Measurements from ENCODE around the gene GRXCR2.
A peak's percentile ranks its signal among the peaks of the same experiment; 100 is the strongest.

DNA sequence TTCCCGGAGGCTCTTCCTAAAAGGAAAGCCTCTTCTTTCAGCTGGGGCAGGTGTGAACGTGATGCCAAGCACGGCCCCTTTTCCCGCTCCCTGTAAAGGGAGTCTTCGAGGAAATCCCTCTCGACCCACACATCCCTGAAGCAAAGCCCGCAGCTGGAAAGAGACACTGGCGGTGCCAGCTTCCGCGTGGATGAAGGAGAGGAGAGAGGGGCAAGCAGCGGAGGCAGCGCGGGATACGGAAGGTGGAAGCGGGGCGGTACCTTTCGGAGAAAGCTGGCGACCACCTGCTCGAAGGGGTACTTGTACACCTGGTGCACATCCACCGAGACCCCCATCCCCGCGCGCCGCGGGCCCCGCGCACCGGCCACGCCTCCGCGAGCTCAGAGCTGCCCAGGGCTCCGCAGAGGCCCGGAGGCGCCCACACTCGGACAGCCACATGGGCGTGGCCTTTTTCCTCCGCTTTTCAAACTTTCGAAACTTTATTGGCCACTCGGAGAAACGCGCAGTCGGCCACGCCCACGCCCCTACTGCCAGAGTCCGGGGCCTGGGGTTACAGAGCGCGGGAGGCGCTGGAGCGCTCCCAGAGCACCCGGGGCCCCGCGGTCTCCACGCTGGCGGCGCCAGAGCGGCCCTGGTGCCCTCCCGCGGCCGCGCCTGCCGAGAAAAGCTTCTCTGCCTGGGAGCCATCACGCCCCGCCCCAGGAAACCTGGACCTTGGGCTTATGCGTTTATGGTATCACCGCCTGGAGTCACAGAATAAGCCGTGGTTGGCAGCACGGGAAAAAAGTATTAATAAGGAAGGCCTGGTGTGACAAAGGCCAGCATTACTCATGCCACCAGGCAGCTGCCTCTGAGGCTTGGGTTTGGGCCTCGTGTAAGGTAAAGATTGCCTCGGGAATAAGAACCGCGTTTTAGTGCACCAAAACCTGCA lies 37.6 kb downstream of the GRXCR2 start, which contains the start of gene PRELID2:
- TF ChIP-seq POLR2AphosphoS5 (IDR thresholded peaks at IDR 0.05): peak; percentile 76
- TF ChIP-seq, protein P1, sequence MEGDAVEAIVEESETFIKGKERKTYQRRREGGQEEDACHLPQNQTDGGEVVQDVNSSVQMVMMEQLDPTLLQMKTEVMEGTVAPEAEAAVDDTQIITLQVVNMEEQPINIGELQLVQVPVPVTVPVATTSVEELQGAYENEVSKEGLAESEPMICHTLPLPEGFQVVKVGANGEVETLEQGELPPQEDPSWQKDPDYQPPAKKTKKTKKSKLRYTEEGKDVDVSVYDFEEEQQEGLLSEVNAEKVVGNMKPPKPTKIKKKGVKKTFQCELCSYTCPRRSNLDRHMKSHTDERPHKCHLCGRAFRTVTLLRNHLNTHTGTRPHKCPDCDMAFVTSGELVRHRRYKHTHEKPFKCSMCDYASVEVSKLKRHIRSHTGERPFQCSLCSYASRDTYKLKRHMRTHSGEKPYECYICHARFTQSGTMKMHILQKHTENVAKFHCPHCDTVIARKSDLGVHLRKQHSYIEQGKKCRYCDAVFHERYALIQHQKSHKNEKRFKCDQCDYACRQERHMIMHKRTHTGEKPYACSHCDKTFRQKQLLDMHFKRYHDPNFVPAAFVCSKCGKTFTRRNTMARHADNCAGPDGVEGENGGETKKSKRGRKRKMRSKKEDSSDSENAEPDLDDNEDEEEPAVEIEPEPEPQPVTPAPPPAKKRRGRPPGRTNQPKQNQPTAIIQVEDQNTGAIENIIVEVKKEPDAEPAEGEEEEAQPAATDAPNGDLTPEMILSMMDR (IDR thresholded peaks at IDR 0.05): peak in 1 of 4 experiments; percentile 18
- TF ChIP-seq POLR2A (IDR thresholded peaks at IDR 0.05): peak; percentile 73

Measured in prostate gland (tissue), 2 donors.